PFSK-1 (cell line): ENCODE data around the gene LRCH3.

Source experiments
- POLR2AphosphoS5 ChIP-seq: IDR thresholded peaks from 2 replicates; pipeline ENCODE4 v1.6.1; 2012; ENCODE audit warnings: low read depth, mild to moderate bottlenecking, control low read depth, low read length, moderate library complexity
- REST ChIP-seq, 2 experiments: IDR thresholded peaks; 2 replicates each; pipeline versions ENCODE4 v1.6.1 to v1.8.0; 2011 to 2012; ENCODE audit warnings: low read depth in 2 of 2, low read length in 2 of 2, control low read depth in 1 of 2, inconsistent platforms in 1 of 2, mild to moderate bottlenecking in 1 of 2, moderate library complexity in 1 of 2; ENCODE audit not compliant: insufficient read depth in 1 of 2
- SIN3A ChIP-seq: IDR thresholded peaks from 2 replicates; pipeline ENCODE4 v1.6.1; 2012; ENCODE audit warnings: mild to moderate bottlenecking, low read length, moderate library complexity, borderline replicate concordance; ENCODE audit not compliant: insufficient read depth
- TAF1 ChIP-seq: IDR thresholded peaks from 2 replicates; pipeline ENCODE4 v1.6.1; 2012; ENCODE audit warnings: low read length, control low read depth, borderline replicate concordance; ENCODE audit not compliant: insufficient read depth

DNA sequence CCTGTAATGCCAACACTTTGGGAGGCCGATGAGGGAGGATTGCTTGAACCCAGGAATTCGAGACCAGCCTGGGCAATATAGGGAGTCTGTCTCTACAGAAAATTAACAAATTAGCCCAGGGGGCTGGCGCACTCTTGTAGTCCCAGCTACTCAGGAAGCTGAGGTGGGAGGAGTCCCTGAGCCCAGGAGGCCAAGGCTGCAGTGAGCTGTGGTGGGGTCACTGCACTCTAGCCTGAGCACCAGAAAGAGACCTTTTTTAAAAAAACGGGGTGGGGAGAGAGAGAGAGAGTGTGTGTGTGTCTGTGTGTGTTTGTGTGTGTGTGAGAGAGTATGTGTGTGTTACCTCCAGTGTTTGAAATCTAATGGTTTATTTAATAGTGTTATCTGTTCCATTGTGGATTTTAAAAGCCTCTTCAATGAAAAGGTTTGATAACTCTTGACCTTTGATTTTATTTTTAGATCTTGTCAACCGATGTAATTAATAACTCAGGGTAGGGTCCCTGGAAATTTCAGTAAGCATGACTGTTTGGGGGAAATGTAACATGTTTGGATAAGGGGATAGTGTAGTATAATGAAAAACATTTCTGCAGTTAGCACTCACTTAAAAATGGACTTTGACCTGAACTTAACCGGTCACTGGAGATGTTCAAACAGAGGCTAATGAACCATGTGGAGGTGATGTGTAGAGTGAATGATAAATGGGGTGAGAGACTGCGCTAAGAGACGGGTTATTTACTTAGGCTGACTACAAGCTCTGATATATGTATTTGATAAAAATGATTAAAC is 29.7 kb downstream of the LRCH3 start:
- no peak for TF ChIP-seq SIN3A
- TF ChIP-seq POLR2AphosphoS5 = no peak
- no peak for TF ChIP-seq TAF1
- TF ChIP-seq REST (IDR thresholded peaks at IDR 0.05; ENCODE audit: insufficient read depth in 1 of 2, low read depth in 2 of 2, low read length in 2 of 2) = no peak
